HG02678 (cell line): ENCODE data around the gene LSM7.
A peak's percentile ranks its signal among the peaks of the same experiment; 100 is the strongest.
"Not testable (repeated sequence)": the region's sequence is repeated elsewhere in the genome, so short reads cannot be mapped to it uniquely, and the experiment has no call there.

Experiments
- ATAC-seq: cut with Tn5 transposase; IDR thresholded peaks from one replicate; pipeline ENCODE4 v1.9.1; 2021; ENCODE audit warnings: mild to moderate bottlenecking, moderate library complexity; ENCODE audit not compliant: unreplicated experiment

LSM7 gene

GRCh38 chr19:2282062-2282861, 46.1 kb downstream of the LSM7 start, which contains the start of gene PEAK3:
Gene PEAK3 (minus strand): TSS chr19:2282175. CDS start chr19:2280931, 1,244 bp downstream.
- no peak for ATAC-seq

GRCh38 chr19:2281265-2282061, 46.9 kb downstream of the LSM7 start:
- ATAC-seq: not testable (repeated sequence)

- no peak for ATAC-seq
These were observed 47.6 kb downstream of the LSM7 start for GRCh38 chr19:2280633-2281264.

- ATAC-seq: no peak
These were observed 49.8 kb downstream of the LSM7 start for GRCh38 chr19:2278459-2279158.

GRCh38 chr19:2277138-2277537, 51.2 kb downstream of the LSM7 start:
- ATAC-seq: no peak

- ATAC-seq: no peak
These were observed 51.9 kb downstream of the LSM7 start for GRCh38 chr19:2276429-2276986.

GRCh38 chr19:2275588-2276428, 52.6 kb downstream of the LSM7 start:
- no peak for ATAC-seq

- no peak for ATAC-seq
These were observed 53.4 kb downstream of the LSM7 start for GRCh38 chr19:2274931-2275535.

GRCh38 chr19:2274185-2274711, 54.1 kb downstream of the LSM7 start:
- ATAC-seq: no peak

GRCh38 chr19:2273356-2274184, 54.8 kb downstream of the LSM7 start:
- ATAC-seq: peak; percentile 23
